HTR-8/SVneo (cell line): ENCODE measurements around the gene PHRF1.

Experiments
- DNase-seq: peaks from one replicate; pipeline ENCODE4 v3.0.0; 2011; ENCODE audit warnings: low spot score, mixed read lengths; ENCODE audit not compliant: insufficient read length
- FAIRE-seq: peaks from 2 replicates; lab custom pipeline; 2011; peaks lifted over from hg19 to GRCh38; lab: Jason Lieb, UNC

The PHRF1 gene

GRCh38 chr11:593347-593746 lies 17.1 kb downstream of the PHRF1 start:
- FAIRE-seq (no peak), DNase-seq (no peak)

- DNase-seq (no peak), FAIRE-seq (no peak)
Measured at GRCh38 chr11:595400-595799, 19.1 kb downstream of the PHRF1 start.

GRCh38 chr11:596374-596773 lies 20.1 kb downstream of the PHRF1 start:
- DNase-seq = no peak

GRCh38 chr11:597166-597725 lies 21.0 kb downstream of the PHRF1 start:
- DNase-seq (no peak), FAIRE-seq (no peak)

More at GRCh38 chr11:596374-596773, 20.1 kb downstream of the PHRF1 start:
- no peak for FAIRE-seq

GRCh38 chr11:598005-598680 lies 21.9 kb downstream of the PHRF1 start:
- DNase-seq (no peak), FAIRE-seq (no peak)

- no peak for DNase-seq
- FAIRE-seq = no peak
Measured at GRCh38 chr11:601573-602245, 25.4 kb downstream of the PHRF1 start.

- FAIRE-seq = no peak
Measured at GRCh38 chr11:603154-603553, 26.9 kb downstream of the PHRF1 start.

GRCh38 chr11:605286-606129 lies 29.2 kb downstream of the PHRF1 start:
- no peak for FAIRE-seq
- DNase-seq = no peak

More at GRCh38 chr11:603154-603553, 26.9 kb downstream of the PHRF1 start:
- DNase-seq = no peak

- no peak for FAIRE-seq
- no peak for DNase-seq
Measured at GRCh38 chr11:606245-606644, 30.0 kb downstream of the PHRF1 start.

- FAIRE-seq (no peak), DNase-seq (no peak)
Measured at GRCh38 chr11:607020-607780, 30.9 kb downstream of the PHRF1 start.

GRCh38 chr11:607971-608659 lies 31.8 kb downstream of the PHRF1 start:
- DNase-seq (no peak), FAIRE-seq (no peak)

GRCh38 chr11:608791-609251 lies 32.6 kb downstream of the PHRF1 start:
- no peak for DNase-seq
- FAIRE-seq = no peak

- no peak for DNase-seq
- no peak for FAIRE-seq
Measured at GRCh38 chr11:609341-609811, 33.1 kb downstream of the PHRF1 start.

- no peak for DNase-seq
- no peak for FAIRE-seq
Measured at GRCh38 chr11:610146-610801, 34.0 kb downstream of the PHRF1 start.

GRCh38 chr11:611001-611996 lies 35.0 kb downstream of the PHRF1 start:
- no peak for DNase-seq
- FAIRE-seq = no peak

GRCh38 chr11:612201-612960 lies 36.1 kb downstream of the PHRF1 start:
- DNase-seq (peak; percentile 36), FAIRE-seq (no peak)

- FAIRE-seq = no peak
Measured at GRCh38 chr11:612961-613300, 36.7 kb downstream of the PHRF1 start.

More at GRCh38 chr11:612961-613300, 36.7 kb downstream of the PHRF1 start:
- no peak for DNase-seq
